GM23248 (cell line): ENCODE measurements around the gene NRBF2.
"Not testable (repeated sequence)": the region's sequence is repeated elsewhere in the genome, so short reads cannot be mapped to it uniquely, and the experiment has no call there.

Experiments used
- EZH2 ChIP-seq: fragments of 200-600 bp; sonication (generic); IDR thresholded peaks from 2 replicates; pipeline ENCODE4 v1.6.1; 2018; ENCODE audit warnings: antibody characterized with exemption, mild to moderate bottlenecking; ENCODE audit not compliant: insufficient read depth, poor library complexity, severe bottlenecking
- EZH2phosphoT487 ChIP-seq: fragments of 200-600 bp; sonication (generic); IDR thresholded peaks from 2 replicates; pipeline ENCODE4 v1.6.1; 2018; ENCODE audit warnings: antibody characterized with exemption, moderate library complexity, mild to moderate bottlenecking, low read depth; ENCODE audit not compliant: insufficient read depth

DNA sequence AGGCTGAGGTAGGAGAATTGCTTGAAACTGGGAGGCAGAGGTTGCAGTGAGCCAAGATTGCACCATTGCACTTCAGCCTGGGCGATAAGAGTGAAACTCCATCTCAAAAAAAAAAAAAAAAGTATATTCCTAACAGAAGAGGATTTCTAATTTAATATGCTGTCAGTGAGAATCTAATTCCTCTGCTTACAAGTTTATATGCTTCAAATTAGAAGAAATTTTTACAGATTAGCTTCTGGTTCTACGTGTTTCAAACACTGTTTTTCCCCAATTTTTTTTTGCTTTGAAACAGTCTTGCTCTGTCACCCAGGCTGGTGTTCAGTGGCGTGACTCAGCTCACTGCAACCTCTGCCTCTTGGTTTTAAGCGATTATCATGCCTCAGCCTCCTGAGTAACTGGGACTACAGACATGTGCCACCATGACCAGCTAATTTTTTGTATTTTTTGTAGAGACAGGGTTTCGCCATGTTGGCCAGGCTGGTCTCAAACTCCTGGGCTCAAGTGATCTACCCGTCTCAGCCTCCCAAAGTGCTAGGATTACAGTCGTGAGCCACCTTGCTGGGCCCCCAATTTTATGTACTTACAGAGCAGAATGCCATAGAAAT lies 30.7 kb upstream of the NRBF2 start:
- TF ChIP-seq EZH2phosphoT487, EZH2: not testable (repeated sequence)
